HG02763 (cell line): ENCODE results near the gene STN1.

Experiments used
- ATAC-seq: cut with Tn5 transposase; IDR thresholded peaks from one replicate; pipeline ENCODE4 v1.9.1; 2021; ENCODE audit warnings: mild to moderate bottlenecking, moderate library complexity; ENCODE audit not compliant: unreplicated experiment

Gene STN1

DNA sequence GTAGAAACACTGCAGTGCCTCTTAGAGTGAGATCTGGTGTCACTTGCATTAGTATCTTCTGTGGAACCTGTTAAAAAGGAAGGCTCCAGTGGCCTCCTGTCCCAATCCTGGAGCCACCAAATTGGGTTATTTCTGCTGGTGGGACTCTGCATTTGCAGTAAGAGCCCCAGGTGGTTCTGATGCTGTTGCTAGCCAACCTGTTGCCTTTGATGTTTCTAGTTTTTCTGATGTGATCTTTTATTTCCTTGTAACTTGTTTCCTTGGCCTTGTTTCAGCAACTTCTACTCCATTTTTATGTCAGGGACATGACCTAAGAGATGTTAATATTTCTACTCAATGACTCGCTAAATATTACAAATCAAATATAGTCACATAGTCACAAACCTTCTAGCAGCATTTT is 12.5 kb upstream of the STN1 start:
- no peak for ATAC-seq

- no peak for ATAC-seq
These were observed 11.5 kb upstream of the STN1 start for GRCh38 chr10:103929381-103929921.

DNA sequence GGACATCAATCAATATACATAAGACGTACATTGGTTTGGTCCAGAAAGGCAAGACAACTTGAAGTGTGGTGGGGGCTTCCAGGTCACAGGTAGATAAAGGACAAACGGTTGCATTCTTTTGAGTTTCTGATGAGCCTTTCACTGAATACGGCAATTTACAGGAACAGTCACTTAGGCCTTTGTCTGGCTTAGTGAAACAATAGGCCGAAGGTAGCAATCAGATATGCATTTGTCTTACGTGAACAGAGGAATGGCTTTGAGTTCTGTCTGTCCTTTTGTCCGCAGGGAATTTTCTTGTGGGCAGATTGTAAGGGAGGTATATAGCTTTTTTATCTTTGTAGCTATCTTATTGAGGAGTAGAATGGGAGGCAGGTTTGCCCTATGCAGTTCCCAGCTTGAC is 10.8 kb upstream of the STN1 start:
- ATAC-seq: no peak

GRCh38 chr10:103926722-103927319 is 8.8 kb upstream of the STN1 start:
- no peak for ATAC-seq

GRCh38 chr10:103925591-103925990 is 7.6 kb upstream of the STN1 start:
- ATAC-seq: no peak

- no peak for ATAC-seq
These were observed 5.5 kb upstream of the STN1 start for GRCh38 chr10:103923502-103923901.

GRCh38 chr10:103922659-103923058 is 4.7 kb upstream of the STN1 start:
- ATAC-seq: no peak

DNA sequence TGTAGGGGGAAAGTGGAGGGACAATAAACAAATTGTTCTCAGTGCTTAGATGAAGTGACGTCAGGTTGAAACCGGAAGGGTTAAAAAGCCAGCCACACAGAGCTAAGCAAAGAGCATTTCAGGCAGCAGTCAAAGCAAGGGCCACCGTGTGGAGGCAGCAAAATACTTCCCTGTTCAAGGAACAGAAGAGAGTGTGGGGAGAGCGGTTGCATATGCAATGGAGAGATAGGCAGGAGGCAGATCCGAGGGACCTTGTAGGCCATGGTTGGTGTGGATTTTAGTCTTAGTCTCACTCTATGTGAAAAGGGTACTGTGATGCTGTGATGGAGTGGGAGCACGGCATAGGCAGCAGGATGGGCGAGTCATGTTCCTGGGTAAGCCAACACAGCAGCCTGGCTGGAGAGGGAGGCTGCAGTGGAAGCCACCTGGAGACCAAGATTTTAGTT is 3.8 kb upstream of the STN1 start:
- ATAC-seq: no peak

- no peak for ATAC-seq
These were observed 3.3 kb upstream of the STN1 start for GRCh38 chr10:103921248-103921647.

DNA sequence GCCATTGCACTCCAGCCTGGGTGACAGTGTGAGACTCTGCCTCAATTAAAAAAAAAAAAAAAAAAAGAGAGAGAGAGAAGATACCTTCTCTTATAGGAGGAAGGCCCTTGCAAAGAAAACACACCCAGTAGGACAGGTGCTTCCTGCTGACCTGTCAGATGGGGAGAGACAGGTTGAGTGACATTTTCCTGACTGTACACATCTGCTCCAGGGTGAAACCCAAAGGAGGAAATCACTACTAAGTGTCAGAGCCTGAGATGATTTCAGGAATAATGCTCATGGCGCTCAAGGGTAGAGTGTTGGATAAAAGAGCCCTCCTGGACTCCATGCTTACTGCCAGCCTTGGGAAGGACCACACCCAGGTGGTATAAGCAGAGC is 1.7 kb upstream of the STN1 start:
- ATAC-seq: no peak

- peak; percentile 14 for ATAC-seq
These were observed 507 bp downstream of the STN1 start for GRCh38 chr10:103917302-103918052.

DNA sequence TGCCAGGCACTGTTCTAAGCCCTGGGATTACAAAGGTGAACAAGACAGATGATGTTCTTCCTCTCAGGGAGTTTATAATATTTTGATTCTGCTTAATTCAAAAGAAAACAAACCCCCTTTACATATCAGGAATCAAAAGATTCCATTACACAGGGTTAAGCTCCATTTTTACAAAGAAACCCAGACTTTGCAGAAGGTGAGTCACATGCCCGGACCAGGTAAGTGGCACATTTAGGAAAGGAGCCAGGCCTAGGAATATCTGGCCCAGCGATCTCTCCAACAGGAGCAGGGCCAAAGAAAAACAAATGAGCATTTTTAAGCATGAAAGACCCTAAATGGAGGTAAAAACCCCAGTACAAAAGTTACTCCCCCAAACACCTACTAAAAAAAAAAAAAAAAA is 1.1 kb downstream of the STN1 start:
- no peak for ATAC-seq

DNA sequence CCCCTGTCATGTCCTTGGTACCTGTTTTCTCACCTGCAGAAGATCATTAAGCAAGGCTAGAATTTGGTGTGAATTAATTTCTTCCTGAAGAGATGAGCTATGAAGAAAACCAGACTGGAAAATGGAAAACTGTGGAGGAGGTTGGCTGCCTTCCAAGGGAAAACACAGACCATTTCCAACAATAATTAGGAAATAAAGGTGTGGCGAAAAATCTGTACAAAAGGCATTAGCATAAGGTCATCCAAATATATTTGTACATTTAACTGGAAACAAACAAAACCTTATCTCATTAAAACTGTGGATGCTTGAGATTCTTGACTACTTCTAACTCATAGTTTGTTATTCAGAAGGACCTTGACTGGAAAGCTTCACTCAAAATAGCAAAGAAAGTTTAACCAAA is 1.7 kb downstream of the STN1 start:
- ATAC-seq: no peak

DNA sequence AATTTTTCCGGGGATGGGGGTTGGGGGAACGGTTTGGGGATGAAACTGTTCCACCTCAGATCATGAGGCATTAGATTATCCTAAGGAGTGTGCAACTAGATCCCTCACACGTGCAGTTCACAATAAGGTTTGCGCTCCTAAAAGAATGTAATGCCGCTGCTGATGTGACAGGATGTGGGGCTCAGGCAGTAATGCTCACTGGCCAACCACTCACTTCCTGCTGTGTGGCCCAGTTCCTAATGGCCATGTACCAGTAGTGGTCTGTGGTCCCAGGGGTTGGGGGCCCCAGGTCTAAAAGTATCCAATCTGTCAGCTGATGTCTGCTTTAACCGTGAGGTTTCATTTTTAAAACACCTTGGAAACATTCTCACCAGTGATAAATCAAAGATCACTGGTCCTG is 2.2 kb downstream of the STN1 start:
- ATAC-seq: no peak

- ATAC-seq: no peak
These were observed 5.2 kb downstream of the STN1 start for GRCh38 chr10:103912759-103913158.

DNA sequence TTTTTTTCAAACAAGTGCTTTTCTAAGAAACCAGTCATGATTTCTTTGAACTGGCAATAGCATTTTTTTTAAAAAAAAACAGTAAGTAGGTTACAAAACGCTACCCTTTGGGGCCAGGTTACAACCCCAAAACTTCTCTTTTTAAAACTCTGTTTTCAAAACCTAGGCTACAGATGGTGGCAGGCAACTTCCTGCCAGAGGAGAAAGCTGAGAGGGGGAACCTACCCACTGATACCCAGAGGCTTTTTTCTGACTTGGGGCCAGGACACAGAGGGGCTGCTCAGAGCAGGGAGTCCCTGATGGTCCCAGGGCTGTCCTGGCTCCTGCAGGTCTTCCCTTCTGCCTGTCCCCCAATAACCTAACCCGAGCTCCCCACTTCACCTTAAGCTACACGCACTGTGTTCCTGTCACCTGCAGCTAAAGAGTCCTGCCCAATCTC is 6.9 kb downstream of the STN1 start:
- ATAC-seq: no peak

DNA sequence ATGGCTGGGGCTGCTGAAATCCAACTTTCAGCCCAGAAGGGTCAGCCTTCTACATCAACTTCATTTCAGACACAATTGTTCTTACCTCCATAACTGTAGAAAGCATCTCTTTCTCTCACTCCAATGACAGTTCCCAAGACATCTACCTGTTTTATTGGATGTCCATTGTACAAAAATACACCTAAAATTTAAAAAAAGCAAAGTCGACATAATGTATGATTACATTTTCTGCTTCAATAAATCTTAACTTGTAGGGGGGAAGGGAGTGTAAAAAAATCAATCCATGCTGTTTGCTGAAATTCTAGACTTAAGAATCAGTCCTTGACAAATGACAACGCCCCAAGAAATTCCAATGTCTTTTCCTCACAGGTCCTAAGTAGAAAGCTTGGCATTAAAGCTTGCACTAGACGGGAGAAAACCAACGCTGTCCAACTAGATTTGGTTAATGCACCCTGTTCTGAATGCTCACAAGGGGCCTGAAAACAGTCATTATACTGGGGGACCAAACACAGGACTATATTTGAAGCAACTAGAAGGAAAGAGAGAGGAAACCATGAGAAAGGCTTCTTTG is 7.5 kb downstream of the STN1 start:
- ATAC-seq: no peak

GRCh38 chr10:103905441-103905840 is 12.5 kb downstream of the STN1 start:
- no peak for ATAC-seq

DNA sequence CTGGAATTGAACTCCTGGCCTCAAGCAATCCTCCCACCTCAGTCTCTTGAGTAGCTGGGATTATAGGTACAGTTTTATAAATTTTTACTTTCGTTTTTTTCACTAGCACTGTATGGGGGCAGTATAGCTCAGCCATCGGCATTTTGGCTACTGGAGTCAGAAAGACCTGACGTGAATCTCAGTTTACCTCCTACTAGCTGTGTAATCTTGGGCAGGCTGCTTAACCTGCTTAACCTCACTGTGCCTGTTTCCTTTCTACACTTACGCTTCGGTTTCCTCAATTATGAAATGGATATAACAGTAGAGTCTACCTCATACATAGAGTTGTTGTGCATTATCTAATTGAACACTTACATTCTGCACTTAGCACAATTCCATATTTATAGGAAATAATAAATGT is 16.7 kb downstream of the STN1 start:
- no peak for ATAC-seq

DNA sequence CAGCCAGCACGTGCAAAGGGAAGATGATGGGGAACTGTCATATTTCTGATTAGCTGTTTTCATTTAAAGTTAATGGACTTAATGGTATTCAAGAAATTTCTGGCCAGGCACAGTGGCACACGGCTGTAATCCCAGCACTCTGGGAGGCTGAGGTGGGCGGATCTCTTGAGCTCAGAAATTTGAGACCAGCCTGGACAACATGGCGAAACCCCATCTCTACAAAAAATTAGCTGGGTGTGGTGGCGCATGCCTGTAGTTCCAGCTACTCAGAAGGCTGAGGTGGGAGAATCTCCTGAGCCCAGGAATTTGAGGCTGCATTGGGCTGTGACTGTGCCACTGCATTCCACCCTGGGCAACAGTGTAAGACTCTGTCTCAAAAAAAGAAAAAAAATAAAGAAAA is 18.7 kb downstream of the STN1 start:
- no peak for ATAC-seq

- no peak for ATAC-seq
These were observed 20.7 kb downstream of the STN1 start for GRCh38 chr10:103897241-103897774.

GRCh38 chr10:103896225-103896624 is 21.8 kb downstream of the STN1 start:
- ATAC-seq: no peak
